GM19438 (cell line): Measurements from ENCODE around the gene RASGRF1.

Experiments used
- ATAC-seq: cut with Tn5 transposase; IDR thresholded peaks from one replicate; pipeline ENCODE4 v1.9.1; 2021; ENCODE audit warnings: low read depth; ENCODE audit not compliant: unreplicated experiment

RASGRF1 gene

GRCh38 chr15:79099692-79100091 is 9.1 kb upstream of the RASGRF1 start:
- no peak for ATAC-seq

GRCh38 chr15:79094611-79095021 is 4.0 kb upstream of the RASGRF1 start:
- ATAC-seq = no peak

- ATAC-seq = no peak
Measured at GRCh38 chr15:79093352-79093935, 2.9 kb upstream of the RASGRF1 start.

- ATAC-seq = no peak
Measured at GRCh38 chr15:79092382-79092781, 1.8 kb upstream of the RASGRF1 start.

GRCh38 chr15:79091204-79091867 is 756 bp upstream of the RASGRF1 start:
- no peak for ATAC-seq

GRCh38 chr15:79089890-79090486 is 592 bp downstream of the RASGRF1 start:
- no peak for ATAC-seq

- no peak for ATAC-seq
Measured at GRCh38 chr15:79089331-79089889, 1.2 kb downstream of the RASGRF1 start.

GRCh38 chr15:79088426-79089205 is 2.0 kb downstream of the RASGRF1 start:
- no peak for ATAC-seq

- ATAC-seq = no peak
Measured at GRCh38 chr15:79086814-79087213, 3.8 kb downstream of the RASGRF1 start.

- ATAC-seq = no peak
Measured at GRCh38 chr15:79084308-79084968, 6.1 kb downstream of the RASGRF1 start.

- ATAC-seq = no peak
Measured at GRCh38 chr15:79083154-79083553, 7.4 kb downstream of the RASGRF1 start.

- no peak for ATAC-seq
Measured at GRCh38 chr15:79082363-79083070, 8.1 kb downstream of the RASGRF1 start.

- no peak for ATAC-seq
Measured at GRCh38 chr15:79078763-79079410, 11.7 kb downstream of the RASGRF1 start.

GRCh38 chr15:79078003-79078402 is 12.6 kb downstream of the RASGRF1 start:
- no peak for ATAC-seq

GRCh38 chr15:79076661-79077060 is 13.9 kb downstream of the RASGRF1 start:
- no peak for ATAC-seq

- ATAC-seq = no peak
Measured at GRCh38 chr15:79075256-79075655, 15.3 kb downstream of the RASGRF1 start.

- ATAC-seq = no peak
Measured at GRCh38 chr15:79073336-79073735, 17.2 kb downstream of the RASGRF1 start.

- no peak for ATAC-seq
Measured at GRCh38 chr15:79071901-79072300, 18.7 kb downstream of the RASGRF1 start.

GRCh38 chr15:79068790-79069189 is 21.8 kb downstream of the RASGRF1 start:
- no peak for ATAC-seq
